ENCODE measurements around the gene ORAI2. TPM values are rescaled to one million over a fixed set of nuclear protein-coding genes. Genes with fewer than 3 reads are reported as not detected.

ORAI2 gene
- total and polyA plus RNA-seq, 2 of the 13 experiments (the other 11 are each of a cell fraction or from before 2014, with no cell fraction given): 3.0 to 6.0 TPM

DNA sequence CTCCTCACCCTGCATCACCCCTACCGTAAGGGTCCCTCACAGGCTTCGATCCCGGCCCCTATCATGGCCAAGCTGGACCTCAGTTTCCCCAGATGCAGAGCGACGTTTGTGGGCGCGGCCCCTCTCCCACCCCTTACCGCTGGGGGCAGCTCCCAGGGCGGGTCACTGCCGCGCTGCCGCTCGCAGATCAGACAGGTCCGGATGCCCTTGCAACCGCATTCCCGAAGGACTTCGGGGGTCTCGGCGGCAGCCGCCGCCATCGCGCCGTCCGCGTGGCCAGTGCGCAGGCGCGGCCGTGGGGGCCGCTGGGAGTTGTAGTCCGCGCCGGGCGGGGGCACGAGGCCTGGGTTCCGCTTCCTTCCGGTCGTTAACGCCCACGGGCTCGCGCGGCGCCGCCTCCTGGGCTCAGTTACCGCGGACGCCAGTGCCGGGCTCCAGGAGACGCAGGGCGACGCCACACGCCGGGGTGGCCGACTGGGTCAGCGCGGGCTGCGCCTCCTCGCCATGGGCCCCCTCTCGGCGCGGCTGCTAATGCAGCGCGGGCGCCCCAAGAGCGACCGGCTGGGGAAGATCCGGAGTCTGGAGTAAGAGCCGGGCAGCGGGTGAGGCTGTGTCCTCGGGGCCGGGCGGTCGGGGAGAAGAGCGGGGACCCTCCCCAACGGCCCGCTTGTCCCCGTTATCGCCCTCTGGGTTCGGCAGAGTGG lies 31.4 kb downstream of the ORAI2 start, which contains the start of the genes ALKBH4 and LRWD1 (continued):
- TF ChIP-seq, protein P1, sequence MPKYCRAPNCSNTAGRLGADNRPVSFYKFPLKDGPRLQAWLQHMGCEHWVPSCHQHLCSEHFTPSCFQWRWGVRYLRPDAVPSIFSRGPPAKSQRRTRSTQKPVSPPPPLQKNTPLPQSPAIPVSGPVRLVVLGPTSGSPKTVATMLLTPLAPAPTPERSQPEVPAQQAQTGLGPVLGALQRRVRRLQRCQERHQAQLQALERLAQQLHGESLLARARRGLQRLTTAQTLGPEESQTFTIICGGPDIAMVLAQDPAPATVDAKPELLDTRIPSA (CRISPR knock-in tag; IDR thresholded peaks at IDR 0.05; ENCODE audit: borderline replicate concordance): no peak
- TF ChIP-seq EZH2 (conservative IDR thresholded peaks at IDR 0.05; ENCODE audit: low read depth, low read length) (no peak), SAFB2 (CRISPR knock-in tag; IDR thresholded peaks at IDR 0.05; ENCODE audit: borderline replicate concordance, low read depth) (peak; percentile 90), ZNF235 (CRISPR knock-in tag; IDR thresholded peaks at IDR 0.05; ENCODE audit: borderline replicate concordance) (no peak), HDAC2 (CRISPR knock-in tag; IDR thresholded peaks at IDR 0.05) (peak; percentile 54), SNAPC2 (CRISPR knock-in tag; IDR thresholded peaks at IDR 0.05) (no peak), SMAD9 (CRISPR knock-in tag; IDR thresholded peaks at IDR 0.05) (no peak), ZNF44 (CRISPR knock-in tag; IDR thresholded peaks at IDR 0.05) (no peak), ZNF367 (CRISPR knock-in tag; IDR thresholded peaks at IDR 0.05; ENCODE audit: borderline replicate concordance) (no peak), ZFP82 (CRISPR knock-in tag; IDR thresholded peaks at IDR 0.05; ENCODE audit: borderline replicate concordance) (no peak), RARG (CRISPR knock-in tag; IDR thresholded peaks at IDR 0.05; ENCODE audit: low read depth) (no peak), ZNF205 (CRISPR knock-in tag; IDR thresholded peaks at IDR 0.05) (no peak), FOXM1 (CRISPR knock-in tag; IDR thresholded peaks at IDR 0.05) (no peak), EEA1 (CRISPR knock-in tag; IDR thresholded peaks at IDR 0.05; ENCODE audit: borderline replicate concordance) (peak; percentile 94; the same call in 1 of the 2 replicates)
- TF ChIP-seq, protein P2, sequence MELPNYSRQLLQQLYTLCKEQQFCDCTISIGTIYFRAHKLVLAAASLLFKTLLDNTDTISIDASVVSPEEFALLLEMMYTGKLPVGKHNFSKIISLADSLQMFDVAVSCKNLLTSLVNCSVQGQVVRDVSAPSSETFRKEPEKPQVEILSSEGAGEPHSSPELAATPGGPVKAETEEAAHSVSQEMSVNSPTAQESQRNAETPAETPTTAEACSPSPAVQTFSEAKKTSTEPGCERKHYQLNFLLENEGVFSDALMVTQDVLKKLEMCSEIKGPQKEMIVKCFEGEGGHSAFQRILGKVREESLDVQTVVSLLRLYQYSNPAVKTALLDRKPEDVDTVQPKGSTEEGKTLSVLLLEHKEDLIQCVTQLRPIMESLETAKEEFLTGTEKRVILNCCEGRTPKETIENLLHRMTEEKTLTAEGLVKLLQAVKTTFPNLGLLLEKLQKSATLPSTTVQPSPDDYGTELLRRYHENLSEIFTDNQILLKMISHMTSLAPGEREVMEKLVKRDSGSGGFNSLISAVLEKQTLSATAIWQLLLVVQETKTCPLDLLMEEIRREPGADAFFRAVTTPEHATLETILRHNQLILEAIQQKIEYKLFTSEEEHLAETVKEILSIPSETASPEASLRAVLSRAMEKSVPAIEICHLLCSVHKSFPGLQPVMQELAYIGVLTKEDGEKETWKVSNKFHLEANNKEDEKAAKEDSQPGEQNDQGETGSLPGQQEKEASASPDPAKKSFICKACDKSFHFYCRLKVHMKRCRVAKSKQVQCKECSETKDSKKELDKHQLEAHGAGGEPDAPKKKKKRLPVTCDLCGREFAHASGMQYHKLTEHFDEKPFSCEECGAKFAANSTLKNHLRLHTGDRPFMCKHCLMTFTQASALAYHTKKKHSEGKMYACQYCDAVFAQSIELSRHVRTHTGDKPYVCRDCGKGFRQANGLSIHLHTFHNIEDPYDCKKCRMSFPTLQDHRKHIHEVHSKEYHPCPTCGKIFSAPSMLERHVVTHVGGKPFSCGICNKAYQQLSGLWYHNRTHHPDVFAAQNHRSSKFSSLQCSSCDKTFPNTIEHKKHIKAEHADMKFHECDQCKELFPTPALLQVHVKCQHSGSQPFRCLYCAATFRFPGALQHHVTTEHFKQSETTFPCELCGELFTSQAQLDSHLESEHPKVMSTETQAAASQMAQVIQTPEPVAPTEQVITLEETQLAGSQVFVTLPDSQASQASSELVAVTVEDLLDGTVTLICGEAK (IDR thresholded peaks at IDR 0.05): no peak
- TF ChIP-seq, protein P2 (CRISPR knock-in tag; IDR thresholded peaks at IDR 0.05): peak; percentile 70; the same call in 1 of the 2 replicates
- TF ChIP-seq, protein P3, sequence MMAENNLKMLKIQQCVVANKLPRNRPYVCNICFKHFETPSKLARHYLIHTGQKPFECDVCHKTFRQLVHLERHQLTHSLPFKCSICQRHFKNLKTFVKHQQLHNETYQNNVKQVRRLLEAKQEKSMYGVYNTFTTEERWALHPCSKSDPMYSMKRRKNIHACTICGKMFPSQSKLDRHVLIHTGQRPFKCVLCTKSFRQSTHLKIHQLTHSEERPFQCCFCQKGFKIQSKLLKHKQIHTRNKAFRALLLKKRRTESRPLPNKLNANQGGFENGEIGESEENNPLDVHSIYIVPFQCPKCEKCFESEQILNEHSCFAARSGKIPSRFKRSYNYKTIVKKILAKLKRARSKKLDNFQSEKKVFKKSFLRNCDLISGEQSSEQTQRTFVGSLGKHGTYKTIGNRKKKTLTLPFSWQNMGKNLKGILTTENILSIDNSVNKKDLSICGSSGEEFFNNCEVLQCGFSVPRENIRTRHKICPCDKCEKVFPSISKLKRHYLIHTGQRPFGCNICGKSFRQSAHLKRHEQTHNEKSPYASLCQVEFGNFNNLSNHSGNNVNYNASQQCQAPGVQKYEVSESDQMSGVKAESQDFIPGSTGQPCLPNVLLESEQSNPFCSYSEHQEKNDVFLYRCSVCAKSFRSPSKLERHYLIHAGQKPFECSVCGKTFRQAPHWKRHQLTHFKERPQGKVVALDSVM (CRISPR knock-in tag; IDR thresholded peaks at IDR 0.05): no peak

Data from HepG2 (cell line).